Measurements from ENCODE around the gene NF1.

DNA sequence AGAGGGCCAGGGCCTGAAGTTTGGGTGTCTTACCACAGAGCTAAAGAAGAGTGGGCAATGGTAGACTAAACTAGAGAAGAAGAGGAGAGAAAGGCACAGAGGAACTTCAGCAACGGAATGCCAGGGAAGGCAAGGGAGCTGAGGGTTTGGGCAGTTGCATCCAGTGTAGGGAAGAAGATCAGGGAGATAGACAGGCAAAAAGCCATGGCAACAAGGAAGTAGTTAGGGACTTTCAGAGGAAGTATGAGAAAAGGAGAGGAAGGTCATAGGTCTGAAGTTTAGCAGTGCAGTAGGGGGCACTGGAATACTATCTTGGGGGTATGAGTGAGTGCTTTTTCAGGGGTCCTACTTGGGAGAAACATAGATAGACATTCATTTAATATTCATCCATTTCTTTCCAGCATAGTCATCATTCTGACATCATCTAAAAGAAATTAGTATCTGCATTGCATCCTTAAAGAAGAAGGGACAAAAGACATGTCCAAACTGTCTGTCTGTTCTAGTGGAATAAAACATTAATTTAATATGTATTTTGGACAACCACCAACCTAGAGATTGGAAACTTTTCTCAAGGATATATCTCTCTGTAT is 2.2 kb upstream of the NF1 start:
- TF ChIP-seq, protein P1, sequence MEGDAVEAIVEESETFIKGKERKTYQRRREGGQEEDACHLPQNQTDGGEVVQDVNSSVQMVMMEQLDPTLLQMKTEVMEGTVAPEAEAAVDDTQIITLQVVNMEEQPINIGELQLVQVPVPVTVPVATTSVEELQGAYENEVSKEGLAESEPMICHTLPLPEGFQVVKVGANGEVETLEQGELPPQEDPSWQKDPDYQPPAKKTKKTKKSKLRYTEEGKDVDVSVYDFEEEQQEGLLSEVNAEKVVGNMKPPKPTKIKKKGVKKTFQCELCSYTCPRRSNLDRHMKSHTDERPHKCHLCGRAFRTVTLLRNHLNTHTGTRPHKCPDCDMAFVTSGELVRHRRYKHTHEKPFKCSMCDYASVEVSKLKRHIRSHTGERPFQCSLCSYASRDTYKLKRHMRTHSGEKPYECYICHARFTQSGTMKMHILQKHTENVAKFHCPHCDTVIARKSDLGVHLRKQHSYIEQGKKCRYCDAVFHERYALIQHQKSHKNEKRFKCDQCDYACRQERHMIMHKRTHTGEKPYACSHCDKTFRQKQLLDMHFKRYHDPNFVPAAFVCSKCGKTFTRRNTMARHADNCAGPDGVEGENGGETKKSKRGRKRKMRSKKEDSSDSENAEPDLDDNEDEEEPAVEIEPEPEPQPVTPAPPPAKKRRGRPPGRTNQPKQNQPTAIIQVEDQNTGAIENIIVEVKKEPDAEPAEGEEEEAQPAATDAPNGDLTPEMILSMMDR (IDR thresholded peaks at IDR 0.05) = no peak
- TF ChIP-seq POLR2A (IDR thresholded peaks at IDR 0.05) = no peak
- TF ChIP-seq POLR2AphosphoS5 (IDR thresholded peaks at IDR 0.05) = no peak

Data from prostate gland (tissue), 2 donors.